DOHH2 (cell line): ENCODE data around the gene TERT.

ENCODE experiments used
- EZH2phosphoT487 ChIP-seq: fragments of 200-600 bp; sonication (generic); IDR thresholded peaks from 2 replicates; pipeline ENCODE4 v1.6.1; 2017; ENCODE audit warnings: borderline replicate concordance, mild to moderate bottlenecking, antibody characterized with exemption, low read length, moderate library complexity, mixed read lengths
- TF ChIP-seq, protein P1 (sequence below): fragments of 200-600 bp; sonication (generic); IDR thresholded peaks from one replicate; pipeline ENCODE4 v1.5.1; 2014; ENCODE audit warnings: antibody characterized with exemption, mild to moderate bottlenecking, low read depth, low read length; ENCODE audit not compliant: poor library complexity, severe bottlenecking

GRCh38 chr5:1276930-1277329, 17.9 kb downstream of the TERT start:
- TF ChIP-seq, protein P1, sequence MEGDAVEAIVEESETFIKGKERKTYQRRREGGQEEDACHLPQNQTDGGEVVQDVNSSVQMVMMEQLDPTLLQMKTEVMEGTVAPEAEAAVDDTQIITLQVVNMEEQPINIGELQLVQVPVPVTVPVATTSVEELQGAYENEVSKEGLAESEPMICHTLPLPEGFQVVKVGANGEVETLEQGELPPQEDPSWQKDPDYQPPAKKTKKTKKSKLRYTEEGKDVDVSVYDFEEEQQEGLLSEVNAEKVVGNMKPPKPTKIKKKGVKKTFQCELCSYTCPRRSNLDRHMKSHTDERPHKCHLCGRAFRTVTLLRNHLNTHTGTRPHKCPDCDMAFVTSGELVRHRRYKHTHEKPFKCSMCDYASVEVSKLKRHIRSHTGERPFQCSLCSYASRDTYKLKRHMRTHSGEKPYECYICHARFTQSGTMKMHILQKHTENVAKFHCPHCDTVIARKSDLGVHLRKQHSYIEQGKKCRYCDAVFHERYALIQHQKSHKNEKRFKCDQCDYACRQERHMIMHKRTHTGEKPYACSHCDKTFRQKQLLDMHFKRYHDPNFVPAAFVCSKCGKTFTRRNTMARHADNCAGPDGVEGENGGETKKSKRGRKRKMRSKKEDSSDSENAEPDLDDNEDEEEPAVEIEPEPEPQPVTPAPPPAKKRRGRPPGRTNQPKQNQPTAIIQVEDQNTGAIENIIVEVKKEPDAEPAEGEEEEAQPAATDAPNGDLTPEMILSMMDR = no peak
- TF ChIP-seq EZH2phosphoT487 = no peak
